ENCODE measurements around the gene IL17D.
"Not testable (repeated sequence)": the region's sequence is repeated elsewhere in the genome, so short reads cannot be mapped to it uniquely, and the experiment has no call there.

IL17D gene

GRCh38 chr13:20719783-20720182 lies 16.3 kb downstream of the IL17D start:
- DNase-seq (ENCODE audit: low read depth): no peak

- no peak for DNase-seq (ENCODE audit: low read depth)
These were observed 17.0 kb downstream of the IL17D start for GRCh38 chr13:20720499-20720898.

GRCh38 chr13:20721058-20721453 lies 17.6 kb downstream of the IL17D start:
- no peak for DNase-seq (ENCODE audit: low read depth)

- no peak for DNase-seq (ENCODE audit: low read depth)
These were observed 18.2 kb downstream of the IL17D start for GRCh38 chr13:20721454-20722357.

GRCh38 chr13:20727856-20728255 lies 24.4 kb downstream of the IL17D start:
- DNase-seq (ENCODE audit: low read depth): no peak

GRCh38 chr13:20728579-20729311 lies 25.2 kb downstream of the IL17D start:
- DNase-seq (ENCODE audit: low read depth): no peak

GRCh38 chr13:20729633-20730585 lies 26.4 kb downstream of the IL17D start:
- no peak for DNase-seq (ENCODE audit: low read depth)

- no peak for DNase-seq (ENCODE audit: low read depth)
These were observed 35.1 kb downstream of the IL17D start for GRCh38 chr13:20738616-20739015.

GRCh38 chr13:20740021-20740420 lies 36.5 kb downstream of the IL17D start:
- no peak for DNase-seq (ENCODE audit: low read depth)

GRCh38 chr13:20743830-20744404 lies 40.4 kb downstream of the IL17D start:
- DNase-seq (ENCODE audit: low read depth): not testable (repeated sequence)

GRCh38 chr13:20749377-20749776 lies 45.9 kb downstream of the IL17D start:
- DNase-seq (ENCODE audit: low read depth): no peak

GRCh38 chr13:20754009-20754408 lies 50.5 kb downstream of the IL17D start:
- no peak for DNase-seq (ENCODE audit: low read depth)

GRCh38 chr13:20760872-20761271 lies 57.4 kb downstream of the IL17D start:
- DNase-seq (ENCODE audit: low read depth): no peak

- no peak for DNase-seq (ENCODE audit: low read depth)
These were observed 63.9 kb downstream of the IL17D start for GRCh38 chr13:20767309-20767943.

- no peak for DNase-seq (ENCODE audit: low read depth)
These were observed 65.6 kb downstream of the IL17D start for GRCh38 chr13:20769091-20769490.

- DNase-seq (ENCODE audit: low read depth): no peak
These were observed 66.3 kb downstream of the IL17D start for GRCh38 chr13:20769834-20770233.
